DMS79 (cell line): Measurements from ENCODE around the gene ARHGEF9.
A peak's percentile ranks its signal among the peaks of the same experiment; 100 is the strongest.
"Not testable (repeated sequence)": the region's sequence is repeated elsewhere in the genome, so short reads cannot be mapped to it uniquely, and the experiment has no call there.

Experiments used
- DNase-seq: peaks from one replicate; lab custom pipeline; 2025; lab: John Stamatoyannopoulos, UW

Gene ARHGEF9

GRCh38 chrX:63784902-63785707, at the start of gene ARHGEF9:
ARHGEF9 (minus strand) TSS chrX:63785214; CDS start chrX:63785145, 69 bp downstream.
- DNase-seq = peak; percentile 25

GRCh38 chrX:63825446-63825845, 40.4 kb upstream of the ARHGEF9 start:
- not testable (repeated sequence) for DNase-seq

GRCh38 chrX:63818156-63818555, 33.1 kb upstream of the ARHGEF9 start:
- DNase-seq = no peak

DNA sequence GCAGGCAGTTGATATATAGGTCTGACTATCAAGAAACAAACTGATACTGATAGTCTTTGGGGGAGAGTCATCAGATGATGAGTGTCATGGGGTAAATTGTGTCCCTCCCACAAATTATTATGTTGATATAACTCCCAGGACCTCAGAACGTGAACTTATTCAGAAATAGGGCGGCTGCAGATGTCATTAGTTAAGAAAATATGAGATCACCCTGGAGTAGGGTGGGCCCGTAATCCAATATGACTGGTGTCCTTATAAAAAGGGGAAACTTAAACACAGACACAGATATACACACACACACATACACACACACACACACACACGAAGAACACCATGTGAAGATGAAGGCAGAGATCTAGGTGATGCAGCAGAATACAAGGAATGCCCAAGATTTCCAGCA, 32.7 kb upstream of the ARHGEF9 start:
- DNase-seq = no peak

DNA sequence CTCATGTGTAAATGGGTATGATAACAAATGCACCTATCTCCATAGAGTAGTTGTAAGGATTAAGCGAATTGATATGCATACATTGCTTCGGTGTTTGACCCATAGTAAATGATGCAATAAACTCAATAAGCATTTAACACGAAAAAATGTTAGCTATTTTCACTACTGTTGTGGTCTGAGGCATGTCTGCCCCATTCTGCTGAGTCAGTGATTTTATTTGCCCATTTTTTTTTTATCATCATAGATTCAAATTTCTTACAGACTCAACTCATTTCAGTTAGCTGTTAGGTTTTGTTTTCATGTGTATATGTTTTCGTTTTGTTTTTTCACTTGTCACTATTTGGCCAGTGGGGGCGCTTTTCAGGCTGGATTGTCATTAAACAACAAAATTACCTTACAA, 27.8 kb upstream of the ARHGEF9 start:
- DNase-seq = no peak

DNA sequence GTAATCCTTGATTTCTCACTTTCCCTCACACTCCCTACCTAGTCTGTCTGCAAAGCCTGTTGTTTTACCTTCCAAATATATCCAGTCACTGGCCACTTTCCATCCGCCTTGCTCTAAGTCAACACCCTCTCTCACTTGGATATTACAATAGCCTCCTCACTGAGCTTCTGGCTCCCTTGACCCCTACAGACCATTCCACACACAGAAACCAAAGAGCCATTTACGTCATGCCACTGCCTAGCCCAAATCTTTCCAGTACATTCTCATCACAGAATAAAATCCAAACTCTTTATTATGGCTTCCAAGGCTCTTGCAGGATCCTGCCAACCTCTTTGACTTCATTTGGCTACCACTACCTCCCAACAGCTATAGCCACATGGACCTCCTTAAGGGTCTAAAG, 25.7 kb upstream of the ARHGEF9 start:
- no peak for DNase-seq

DNA sequence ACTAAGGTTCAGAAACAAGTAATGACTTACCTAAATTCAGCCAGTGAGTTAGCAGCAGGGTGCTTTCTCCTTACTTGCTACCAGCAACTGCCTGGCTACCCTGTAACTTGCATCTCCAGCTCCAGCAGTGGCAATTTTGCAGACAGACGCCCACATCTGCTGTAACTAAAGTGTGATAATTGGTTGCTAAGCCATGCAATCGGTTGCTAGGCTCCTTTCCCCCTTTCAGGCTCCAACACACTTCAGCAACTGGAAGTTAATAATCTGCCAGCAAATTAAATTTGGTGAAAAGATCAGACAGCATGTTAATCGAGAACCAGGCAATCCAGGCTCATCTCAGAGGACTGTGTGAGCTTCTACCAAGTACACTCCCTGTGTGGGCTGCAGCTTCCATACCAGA, 24.2 kb upstream of the ARHGEF9 start:
- no peak for DNase-seq

DNA sequence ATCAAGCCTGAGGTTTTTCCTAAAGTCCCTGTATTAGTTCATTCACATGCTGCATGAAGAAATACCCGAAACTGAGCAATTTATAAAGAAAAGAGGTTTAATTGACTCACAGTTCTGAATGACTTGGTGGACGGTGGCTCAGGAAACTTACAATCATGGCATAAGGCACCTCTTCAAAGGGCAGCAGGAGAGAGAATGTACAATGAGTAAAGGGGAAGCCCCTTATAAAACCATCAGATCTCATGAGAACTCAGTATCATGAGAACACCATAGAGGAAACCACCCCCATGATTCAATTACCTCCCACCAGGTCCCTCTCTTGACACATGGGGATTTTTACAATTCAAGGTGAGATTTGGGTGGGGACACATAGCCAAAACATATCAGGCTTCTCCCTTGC, 10.4 kb upstream of the ARHGEF9 start:
- DNase-seq = not testable (repeated sequence)

DNA sequence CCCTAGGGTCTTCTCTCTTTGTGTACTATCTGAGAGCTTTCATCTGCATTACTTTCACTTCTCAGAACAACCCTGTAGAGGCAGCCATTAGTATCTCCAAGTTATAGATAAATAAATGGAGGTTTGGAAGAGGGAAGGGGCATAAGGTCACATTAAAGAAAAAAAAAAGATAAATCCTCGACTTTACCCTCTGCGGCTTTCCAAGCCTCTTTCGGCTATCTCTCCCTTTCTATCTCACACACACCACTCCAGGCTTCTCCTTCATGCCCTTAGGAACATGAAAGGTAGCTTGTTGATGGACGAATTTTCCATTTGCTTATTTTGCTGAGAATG, 660 bp upstream of the ARHGEF9 start:
- no peak for DNase-seq

DNA sequence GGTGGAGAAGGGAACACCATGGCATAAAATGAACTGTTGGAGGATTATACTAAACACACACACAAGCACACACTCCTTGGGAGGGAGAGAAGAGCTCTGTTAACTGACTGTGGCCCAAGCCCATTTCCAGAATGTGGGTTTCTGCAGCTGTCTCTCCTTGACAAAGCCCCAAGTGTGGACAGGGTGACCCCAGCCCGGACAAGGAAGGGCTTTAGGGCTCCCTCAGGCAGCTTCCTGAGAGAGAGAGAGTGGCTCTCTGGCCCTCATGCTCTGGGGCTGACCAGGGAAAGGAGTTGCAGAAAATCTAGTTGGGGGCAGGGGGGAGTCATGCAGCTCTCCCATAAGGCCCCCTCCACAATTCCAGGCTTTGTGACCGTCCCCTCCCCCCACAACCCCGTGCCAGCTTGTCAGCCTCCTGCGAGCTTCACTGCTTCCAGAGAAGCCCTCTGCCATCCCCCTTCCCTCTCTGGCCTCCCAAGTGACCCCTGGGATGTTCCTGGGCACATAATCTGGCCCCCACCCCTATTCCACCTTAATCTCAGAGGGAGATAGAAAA, 590 bp downstream of the ARHGEF9 start:
- no peak for DNase-seq

DNA sequence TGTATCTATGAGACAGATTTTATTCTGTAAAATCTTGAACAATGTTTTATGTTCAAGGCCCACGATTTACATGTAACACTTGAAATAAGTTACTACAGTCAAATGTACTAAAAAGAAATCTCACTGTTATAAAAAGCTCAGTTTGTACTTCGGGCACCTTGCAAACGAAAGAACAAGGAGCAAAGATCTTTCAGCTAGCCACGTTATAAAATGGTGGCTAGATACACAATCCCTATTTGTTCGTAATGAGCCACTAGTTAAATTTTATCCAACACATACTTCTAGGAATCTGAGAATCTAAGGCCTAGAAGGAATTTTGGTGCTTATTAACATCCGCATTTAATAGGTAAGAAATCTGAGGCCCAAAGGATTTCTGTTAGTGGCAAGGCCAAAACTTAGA, 2.5 kb downstream of the ARHGEF9 start:
- no peak for DNase-seq

DNA sequence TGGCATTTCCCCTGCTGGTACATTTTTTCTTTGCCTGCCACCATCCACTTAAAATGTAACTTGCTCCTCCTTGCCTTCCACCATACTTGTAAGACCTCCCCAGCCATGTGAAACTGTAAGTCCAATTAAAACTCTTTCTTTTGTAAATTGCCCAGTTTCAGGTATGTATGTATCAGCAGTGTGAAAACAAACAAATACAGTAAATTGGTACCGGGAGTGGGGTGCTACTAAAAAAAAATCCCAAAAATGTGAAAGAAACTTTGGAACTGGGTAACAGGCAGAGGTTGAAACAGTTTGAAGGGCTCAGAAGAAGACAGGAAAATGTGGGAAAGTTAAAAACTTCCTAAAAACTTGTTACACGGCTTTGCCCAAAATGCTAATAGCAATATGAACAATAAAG, 16.3 kb downstream of the ARHGEF9 start:
- DNase-seq = no peak

- no peak for DNase-seq
Measured at GRCh38 chrX:63765712-63766111, 19.3 kb downstream of the ARHGEF9 start.

- DNase-seq = no peak
Measured at GRCh38 chrX:63764946-63765345, 20.1 kb downstream of the ARHGEF9 start.

DNA sequence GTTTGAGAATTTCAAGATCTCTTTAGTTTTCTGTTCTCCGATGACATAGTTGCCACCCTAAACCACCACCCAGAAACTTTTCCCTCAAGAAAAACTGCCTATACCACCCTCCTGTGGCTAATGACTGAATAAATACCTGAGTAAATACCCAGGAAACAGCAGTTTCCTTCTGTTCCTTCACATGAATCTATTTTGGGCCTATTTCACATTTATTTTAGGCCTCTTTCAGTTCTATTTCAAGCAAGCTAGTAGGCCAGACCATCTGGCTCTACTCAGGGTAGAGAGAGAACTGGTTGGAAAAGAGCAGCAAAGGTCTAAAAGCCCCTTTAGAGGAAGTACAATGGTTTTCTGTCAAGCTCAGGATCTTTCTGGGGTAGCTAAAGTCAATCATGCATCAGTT, 23.4 kb downstream of the ARHGEF9 start:
- DNase-seq = no peak

- DNase-seq = no peak
Measured at GRCh38 chrX:63758011-63758410, 27.0 kb downstream of the ARHGEF9 start.

- DNase-seq = no peak
Measured at GRCh38 chrX:63755892-63756291, 29.1 kb downstream of the ARHGEF9 start.

DNA sequence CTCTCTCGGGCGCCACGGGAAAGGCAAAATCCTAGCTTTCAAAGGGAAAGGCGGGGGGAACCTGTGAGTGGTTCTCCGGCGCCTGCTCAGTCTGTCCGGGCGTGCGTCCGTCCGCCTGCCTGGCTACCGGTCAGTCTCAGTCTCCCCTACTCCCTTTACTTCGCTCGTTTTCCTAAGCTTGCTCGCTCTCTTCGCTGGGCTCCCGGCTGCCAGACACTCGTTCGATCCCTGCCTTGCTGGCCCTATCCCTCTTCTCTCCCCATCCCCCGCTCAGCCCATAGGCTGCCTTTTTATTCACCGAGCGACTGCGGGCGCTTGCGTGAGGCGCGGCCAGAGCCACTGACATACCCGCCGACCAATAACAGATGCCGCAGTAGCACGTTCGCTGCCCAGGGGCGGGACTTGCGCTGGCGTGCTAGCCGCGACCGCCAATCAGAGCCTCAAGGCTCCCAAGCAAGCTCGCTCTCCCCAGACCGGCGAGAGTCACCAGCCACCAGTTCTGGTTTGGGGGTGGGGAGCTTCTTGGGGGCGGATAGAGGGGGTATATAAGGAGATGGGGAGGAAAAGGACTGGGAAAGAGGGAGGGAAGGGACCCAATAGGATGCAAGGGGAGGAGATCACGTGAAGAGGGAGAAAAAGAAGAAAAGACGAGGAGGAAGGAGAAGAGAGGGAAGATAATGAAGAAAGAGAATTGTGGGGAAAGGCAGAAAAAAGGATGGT, 30.0 kb downstream of the ARHGEF9 start:
- DNase-seq = peak; percentile 88

- DNase-seq = no peak
Measured at GRCh38 chrX:63754136-63754859, 30.7 kb downstream of the ARHGEF9 start.

GRCh38 chrX:63751481-63751880, 33.5 kb downstream of the ARHGEF9 start:
- no peak for DNase-seq

- no peak for DNase-seq
Measured at GRCh38 chrX:63750811-63751210, 34.2 kb downstream of the ARHGEF9 start.

GRCh38 chrX:63747331-63747730, 37.7 kb downstream of the ARHGEF9 start:
- DNase-seq = no peak

DNA sequence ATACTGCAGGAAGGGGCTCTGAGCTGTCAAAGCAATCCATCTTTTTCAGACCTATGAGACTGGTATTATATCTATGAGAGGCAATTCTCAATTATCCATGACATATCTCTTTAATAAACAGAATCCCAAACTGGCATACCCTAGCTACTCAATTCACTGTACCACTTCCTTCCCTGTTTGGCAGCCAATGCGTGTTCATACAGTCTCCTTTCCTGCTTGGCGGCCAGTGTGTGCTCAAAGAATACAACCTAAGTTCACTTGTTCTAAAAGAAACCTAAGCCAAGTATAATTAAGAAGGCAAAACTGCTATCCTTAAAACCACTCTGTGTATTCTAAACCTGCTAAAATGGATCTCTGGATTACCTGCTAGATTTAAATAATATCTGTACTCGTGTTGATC, 38.3 kb downstream of the ARHGEF9 start:
- DNase-seq = no peak
